ENCODE results near the gene NOL4L. TPM values are rescaled to one million over a fixed set of nuclear protein-coding genes. Genes with fewer than 3 reads are reported as not detected.

The NOL4L gene
- polyA plus RNA-seq, 1 donor (not counting 4 experiments of a cell fraction or from before 2014, with no cell fraction given): 1.0 TPM

- dilution Hi-C loops (cut with MboI; ENCODE audit: extremely low pct_ligation_motif_present, low sequenced_read_pairs): no loop called here
- Histone ChIP-seq H3K9me1 (ENCODE audit: control insufficient read depth, extremely low read depth, insufficient read depth, low read length) (no peaks in the 10 kb centered on the region), H3K27me3 (ENCODE audit: control insufficient read depth, extremely low read depth, insufficient read depth, low read length) (no peaks in the 10 kb centered on the region), H3K27ac (ENCODE audit: control insufficient read depth, insufficient read depth, low read length) (no peak overlapping the region), H4K20me1 (ENCODE audit: control insufficient read depth, extremely low read depth, insufficient read depth, low read length) (no peaks in the 10 kb centered on the region), H3K9me3 (ENCODE audit: control insufficient read depth, low read depth, low read length) (no peaks in the 10 kb centered on the region), H3K79me2 (ENCODE audit: control insufficient read depth, insufficient read depth, low read length) (no peaks in the 10 kb centered on the region), H2AFZ (ENCODE audit: control insufficient read depth, low read length) (no peak overlapping the region), H3K4me3 (ENCODE audit: control insufficient read depth in 2 of 3, extremely low read depth in 1 of 3, insufficient read depth in 2 of 3, low read depth in 1 of 3, low read length in 3 of 3) (no peak overlapping the region), H3K4me1 (ENCODE audit: control insufficient read depth, extremely low read depth, insufficient read depth, low read length) (no peaks in the 10 kb centered on the region), H3K4me2 (ENCODE audit: control insufficient read depth, extremely low read depth, insufficient read depth, low read depth, low read length) (no peak overlapping the region), H3K36me3 (ENCODE audit: control insufficient read depth in 2 of 2, extremely low read depth in 1 of 2, insufficient read depth in 2 of 2, low read length in 2 of 2) (peaks cover 34 to 48% of the 10 kb centered on the region in 2 experiments), H3K9ac (ENCODE audit: control insufficient read depth, extremely low read depth, insufficient read depth, low read length) (no peak overlapping the region)
- no peak for TF ChIP-seq EZH2 (IDR thresholded peaks at IDR 0.05; ENCODE audit: low read length)
- no peak for TF ChIP-seq CTCF (optimal IDR thresholded peaks at IDR 0.05 in 1 of 3, IDR thresholded peaks at IDR 0.05 in 1 of 3, conservative IDR thresholded peaks at IDR 0.05 in 1 of 3; ENCODE audit: extremely low read depth in 1 of 3, insufficient read depth in 2 of 3, low read length in 3 of 3)
- DNase-seq (ENCODE audit: low read depth, low spot score) (no peak), FAIRE-seq (no peak)
Measured at GRCh38 chr20:32436968-32437367, 148.2 kb downstream of the NOL4L start.

GRCh38 chr20:32436142-32436861 is 148.8 kb downstream of the NOL4L start:
- dilution Hi-C loops (cut with MboI; ENCODE audit: extremely low pct_ligation_motif_present, low sequenced_read_pairs): no loop called here
- Histone ChIP-seq H3K27me3 (ENCODE audit: control insufficient read depth, extremely low read depth, insufficient read depth, low read length) (no peaks in the 10 kb centered on the region), H3K9me1 (ENCODE audit: control insufficient read depth, extremely low read depth, insufficient read depth, low read length) (no peaks in the 10 kb centered on the region), H3K4me2 (ENCODE audit: control insufficient read depth, extremely low read depth, insufficient read depth, low read depth, low read length) (no peak overlapping the region), H3K79me2 (ENCODE audit: control insufficient read depth, insufficient read depth, low read length) (no peaks in the 10 kb centered on the region), H3K9ac (ENCODE audit: control insufficient read depth, extremely low read depth, insufficient read depth, low read length) (no peak overlapping the region), H3K4me3 (ENCODE audit: control insufficient read depth in 2 of 3, extremely low read depth in 1 of 3, insufficient read depth in 2 of 3, low read depth in 1 of 3, low read length in 3 of 3) (no peak overlapping the region), H4K20me1 (ENCODE audit: control insufficient read depth, extremely low read depth, insufficient read depth, low read length) (no peaks in the 10 kb centered on the region), H3K4me1 (ENCODE audit: control insufficient read depth, extremely low read depth, insufficient read depth, low read length) (no peaks in the 10 kb centered on the region), H3K9me3 (ENCODE audit: control insufficient read depth, low read depth, low read length) (no peaks in the 10 kb centered on the region), H3K27ac (ENCODE audit: control insufficient read depth, insufficient read depth, low read length) (no peak overlapping the region), H3K36me3 (ENCODE audit: control insufficient read depth in 2 of 2, extremely low read depth in 1 of 2, insufficient read depth in 2 of 2, low read length in 2 of 2) (peaks cover 32 to 49% of the 10 kb centered on the region in 2 experiments), H2AFZ (ENCODE audit: control insufficient read depth, low read length) (no peak overlapping the region)
- no peak for FAIRE-seq
- TF ChIP-seq EZH2 (IDR thresholded peaks at IDR 0.05; ENCODE audit: low read length) (no peak), CTCF (optimal IDR thresholded peaks at IDR 0.05 in 1 of 3, IDR thresholded peaks at IDR 0.05 in 1 of 3, conservative IDR thresholded peaks at IDR 0.05 in 1 of 3; ENCODE audit: extremely low read depth in 1 of 3, insufficient read depth in 2 of 3, low read length in 3 of 3) (no peak)
- no peak for DNase-seq (ENCODE audit: low read depth, low spot score)

All from keratinocyte (primary cell).